NCI-H2107 (cell line): Measurements from ENCODE around the gene TBC1D12.
"Not testable (repeated sequence)": the region's sequence is repeated elsewhere in the genome, so short reads cannot be mapped to it uniquely, and the experiment has no call there.

Experiments
- DNase-seq: peaks from one replicate; lab custom pipeline; 2025; lab: John Stamatoyannopoulos, UW

TBC1D12 gene

GRCh38 chr10:94402204-94402842 is at the start of gene TBC1D12:
TSS of gene TBC1D12 (plus strand) at chr10:94402541. CDS start at chr10:94402614, 73 bp downstream.
- DNase-seq: peak; percentile 35

- no peak for DNase-seq
These were observed 49.0 kb upstream of the TBC1D12 start for GRCh38 chr10:94353336-94353735.

- DNase-seq: no peak
These were observed 46.5 kb upstream of the TBC1D12 start for GRCh38 chr10:94355841-94356240.

GRCh38 chr10:94357193-94357592 is 45.1 kb upstream of the TBC1D12 start:
- DNase-seq: no peak

DNA sequence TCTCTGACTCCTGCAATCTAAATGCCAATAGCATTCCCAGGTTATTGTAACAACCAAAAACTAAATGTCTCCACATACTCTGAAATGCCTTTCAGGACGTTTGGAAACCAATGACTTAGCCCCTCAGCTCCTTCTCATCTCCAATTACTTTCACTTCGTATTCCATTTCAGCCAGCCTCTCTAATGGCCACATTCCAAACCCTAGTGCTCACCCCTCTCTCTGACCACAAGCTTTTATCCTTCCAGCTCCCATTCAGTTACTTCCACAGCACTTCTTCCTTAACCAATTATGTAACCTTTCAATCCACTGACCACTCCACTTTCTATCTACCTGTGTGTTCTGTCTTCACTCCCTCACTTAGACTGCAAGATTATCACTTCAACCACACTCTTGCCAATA is 43.9 kb upstream of the TBC1D12 start:
- DNase-seq: no peak

GRCh38 chr10:94361171-94361794 is 41.1 kb upstream of the TBC1D12 start:
- peak; percentile 2 for DNase-seq

- DNase-seq: peak; percentile 60
These were observed 39.7 kb upstream of the TBC1D12 start, which contains the start of gene NOC3L for GRCh38 chr10:94362360-94363250. TSS of gene NOC3L (minus strand) at chr10:94362939. CDS start at chr10:94362838, 101 bp downstream.

- DNase-seq: no peak
These were observed 39.1 kb upstream of the TBC1D12 start for GRCh38 chr10:94363251-94363565.

DNA sequence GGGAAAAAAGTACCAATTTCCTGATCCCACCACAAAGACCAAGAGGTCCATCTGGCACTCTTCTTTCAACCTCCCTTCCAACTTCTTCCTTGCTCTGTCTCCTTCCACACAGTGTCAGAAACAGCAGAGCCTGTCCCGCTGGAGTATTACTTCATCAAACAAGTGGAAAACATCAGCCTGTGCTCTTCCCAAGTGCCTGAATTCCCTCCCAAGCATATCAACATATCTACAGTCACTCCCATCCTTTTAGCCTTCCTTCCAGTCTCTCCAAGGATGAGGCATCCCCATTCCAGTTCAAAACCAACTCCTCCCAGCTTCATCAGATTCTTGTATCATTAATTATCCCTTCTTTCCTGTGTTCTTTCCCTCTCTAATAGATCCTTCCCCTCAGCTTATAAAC is 37.9 kb upstream of the TBC1D12 start:
- no peak for DNase-seq

- DNase-seq: no peak
These were observed 36.0 kb upstream of the TBC1D12 start for GRCh38 chr10:94366382-94366781.

- DNase-seq: no peak
These were observed 31.8 kb upstream of the TBC1D12 start for GRCh38 chr10:94370501-94370900.

DNA sequence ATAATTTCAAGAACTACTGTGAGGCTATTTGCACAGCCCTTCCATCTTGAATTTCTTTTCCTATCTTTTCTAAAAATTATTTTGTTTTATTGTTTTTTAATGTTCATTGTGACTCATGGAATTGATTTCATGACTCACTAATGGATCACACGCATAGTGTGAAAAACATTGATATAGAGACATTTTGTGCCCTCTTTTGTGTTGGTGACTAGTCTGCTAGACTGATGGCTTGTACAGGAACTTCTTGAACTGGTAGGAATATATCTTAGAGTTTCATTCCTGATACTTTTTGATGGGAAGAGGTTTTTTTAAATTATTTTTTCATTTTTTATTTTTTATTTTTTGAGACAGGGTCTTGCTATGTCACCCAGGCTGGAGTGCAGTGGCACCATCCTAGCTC is 27.0 kb upstream of the TBC1D12 start:
- no peak for DNase-seq

DNA sequence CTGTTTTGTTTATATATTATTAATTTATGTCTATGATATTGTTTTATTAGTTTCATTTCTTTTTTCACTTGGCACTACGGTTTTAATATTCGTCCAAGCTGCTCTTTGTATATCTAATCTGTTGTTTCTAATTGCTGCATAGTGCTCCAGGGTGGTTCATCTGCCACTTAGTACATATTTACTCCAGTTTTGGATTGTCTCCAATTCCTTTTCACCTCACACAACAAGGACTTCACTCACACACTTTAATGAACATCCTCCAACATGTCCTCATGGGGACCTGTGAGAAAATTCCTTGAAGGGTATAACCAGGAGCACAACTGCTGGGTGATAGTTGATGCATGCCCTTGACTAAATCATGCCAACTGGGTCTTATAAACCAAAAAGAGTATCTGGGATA is 25.5 kb upstream of the TBC1D12 start:
- DNase-seq: no peak

DNA sequence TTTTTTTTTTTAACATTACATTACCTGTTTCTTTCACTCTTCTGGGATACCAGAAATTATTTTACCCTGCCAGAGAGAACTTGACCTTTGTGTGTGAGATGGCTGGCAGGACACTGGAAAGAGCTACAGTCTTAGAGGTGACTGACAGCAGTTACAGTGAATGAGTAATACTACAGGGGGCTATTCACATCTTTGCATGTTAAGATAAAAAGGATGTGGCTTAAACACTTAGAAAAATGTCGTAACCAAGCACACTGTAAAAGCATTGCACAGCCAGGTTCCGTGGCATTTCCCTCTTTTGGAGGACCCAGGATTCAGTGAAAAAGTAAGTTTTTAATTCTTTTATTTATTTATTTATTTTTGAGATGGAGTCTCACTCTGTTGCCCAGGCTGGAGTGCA is 18.8 kb upstream of the TBC1D12 start:
- no peak for DNase-seq

DNA sequence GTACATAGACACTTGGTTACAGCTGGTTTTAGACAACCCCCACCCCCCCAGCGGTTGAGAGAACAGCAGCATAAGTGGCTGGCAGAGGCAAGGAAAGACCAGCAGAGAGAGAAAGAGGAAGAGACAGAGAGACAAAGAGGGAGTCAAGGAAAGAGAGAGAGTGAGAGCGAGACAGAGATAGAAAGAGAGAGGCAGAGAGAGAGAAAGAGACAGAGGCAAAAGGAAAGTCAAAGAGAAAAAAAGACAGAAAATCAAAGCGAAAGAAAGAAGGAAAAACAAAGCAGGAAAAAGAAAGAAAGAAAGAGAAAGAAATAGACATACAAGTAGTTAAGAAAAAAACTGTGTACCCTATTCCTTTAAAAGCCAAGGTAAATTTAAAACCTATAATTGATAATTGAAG is 16.6 kb upstream of the TBC1D12 start:
- not testable (repeated sequence) for DNase-seq

- not testable (repeated sequence) for DNase-seq
These were observed 10.2 kb upstream of the TBC1D12 start for GRCh38 chr10:94392117-94392516.

DNA sequence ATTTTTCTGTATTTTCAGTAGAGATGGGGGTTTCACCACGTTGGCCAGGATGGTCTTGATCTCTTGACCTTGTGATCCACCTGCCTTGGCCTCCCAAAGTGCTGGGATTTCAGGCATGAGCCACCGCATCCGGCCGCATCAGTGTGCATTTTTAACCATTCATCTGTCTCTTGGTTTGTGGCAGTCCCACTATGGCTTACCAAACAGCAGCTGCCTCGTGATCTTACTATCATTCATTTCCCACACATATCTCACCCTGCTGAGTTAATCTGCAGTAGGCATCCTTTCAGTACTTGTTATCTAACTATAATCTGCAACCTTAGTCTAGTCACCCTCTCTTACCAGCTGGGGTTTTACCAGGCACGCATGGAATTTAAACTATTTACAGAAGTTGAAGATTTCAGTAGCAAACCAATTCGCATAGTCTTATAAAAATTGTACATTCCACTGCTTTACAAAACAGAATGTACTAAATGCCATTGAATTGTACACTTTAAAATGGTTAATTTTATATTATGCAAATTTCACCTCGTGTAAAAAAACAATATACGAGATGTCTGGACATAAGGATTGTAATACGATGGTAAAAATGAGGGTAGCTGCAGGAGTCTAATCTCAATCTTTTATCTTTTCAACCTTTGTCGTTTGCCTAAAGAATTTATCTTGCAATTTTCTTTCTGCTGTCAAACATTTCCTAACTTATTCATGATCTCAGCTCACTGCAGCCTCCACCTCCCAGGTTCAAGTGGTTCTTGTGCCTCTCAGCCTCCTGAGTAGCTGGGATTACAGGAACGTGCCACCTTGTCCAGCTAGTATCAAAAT is 4.6 kb upstream of the TBC1D12 start:
- DNase-seq: no peak

- no peak for DNase-seq
These were observed 3.6 kb upstream of the TBC1D12 start for GRCh38 chr10:94398762-94399161.

- no peak for DNase-seq
These were observed 570 bp downstream of the TBC1D12 start for GRCh38 chr10:94402843-94403379.

- DNase-seq: peak; percentile 9
These were observed 1.3 kb downstream of the TBC1D12 start for GRCh38 chr10:94403380-94404213.

DNA sequence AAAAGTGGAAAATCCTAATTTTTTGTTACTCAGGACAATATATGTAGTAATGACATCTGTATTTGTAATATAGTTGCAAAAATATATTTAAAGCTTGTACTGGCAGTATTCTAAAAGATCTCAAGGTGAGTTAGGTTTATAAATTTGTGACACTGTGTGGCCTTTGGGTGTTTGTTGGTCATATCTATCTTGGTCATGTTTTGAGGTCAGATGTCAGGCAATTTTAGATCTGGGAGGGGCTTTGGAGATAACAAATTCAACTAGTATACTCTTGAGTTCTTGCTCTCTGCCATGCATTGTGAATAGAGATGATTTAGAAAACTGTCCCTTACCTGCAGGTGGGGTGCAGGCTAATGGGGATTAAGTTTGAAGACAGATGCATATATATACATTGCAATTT is 3.1 kb downstream of the TBC1D12 start:
- no peak for DNase-seq
